ENCODE measurements around the gene KCNAB2. TPM values are rescaled to one million over a fixed set of nuclear protein-coding genes. Genes with fewer than 3 reads are reported as not detected.

Gene KCNAB2
- total RNA-seq, 1 experiment from 2014 or later, result 10.3 TPM

DNA sequence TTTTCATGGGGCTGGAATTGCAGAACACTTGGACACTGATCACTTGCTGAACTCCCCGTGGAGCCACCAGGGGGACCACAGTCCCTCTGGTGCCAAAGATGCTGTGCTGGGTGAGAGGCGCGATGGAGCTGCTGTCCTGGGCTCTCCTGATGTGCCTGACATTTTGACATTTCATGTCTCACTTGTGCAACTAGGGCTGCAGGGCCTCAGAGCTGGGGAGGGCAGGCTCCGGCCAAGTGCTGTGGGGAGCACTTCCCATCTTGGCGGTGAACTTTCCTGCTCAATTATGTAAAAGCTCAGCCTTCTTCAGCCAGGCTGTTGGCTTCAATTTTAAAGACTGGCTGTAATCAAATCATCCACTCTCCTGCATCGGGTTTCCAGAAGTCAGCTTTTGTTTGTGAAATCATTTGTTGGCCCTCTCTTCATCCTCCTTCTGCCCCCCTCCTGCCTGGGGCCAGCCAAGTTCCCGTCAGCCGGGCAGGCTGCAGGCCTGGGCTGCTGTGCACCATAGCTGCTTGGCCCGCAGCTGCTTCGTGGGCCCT, 36.8 kb downstream of the KCNAB2 start (continued):
- TF ChIP-seq, protein P1, sequence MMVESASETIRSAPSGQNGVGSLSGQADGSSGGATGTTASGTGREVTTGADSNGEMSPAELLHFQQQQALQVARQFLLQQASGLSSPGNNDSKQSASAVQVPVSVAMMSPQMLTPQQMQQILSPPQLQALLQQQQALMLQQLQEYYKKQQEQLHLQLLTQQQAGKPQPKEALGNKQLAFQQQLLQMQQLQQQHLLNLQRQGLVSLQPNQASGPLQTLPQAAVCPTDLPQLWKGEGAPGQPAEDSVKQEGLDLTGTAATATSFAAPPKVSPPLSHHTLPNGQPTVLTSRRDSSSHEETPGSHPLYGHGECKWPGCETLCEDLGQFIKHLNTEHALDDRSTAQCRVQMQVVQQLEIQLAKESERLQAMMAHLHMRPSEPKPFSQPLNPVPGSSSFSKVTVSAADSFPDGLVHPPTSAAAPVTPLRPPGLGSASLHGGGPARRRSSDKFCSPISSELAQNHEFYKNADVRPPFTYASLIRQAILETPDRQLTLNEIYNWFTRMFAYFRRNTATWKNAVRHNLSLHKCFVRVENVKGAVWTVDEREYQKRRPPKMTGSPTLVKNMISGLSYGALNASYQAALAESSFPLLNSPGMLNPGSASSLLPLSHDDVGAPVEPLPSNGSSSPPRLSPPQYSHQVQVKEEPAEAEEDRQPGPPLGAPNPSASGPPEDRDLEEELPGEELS (CRISPR knock-in tag; IDR thresholded peaks at IDR 0.05), result no peak
- TF ChIP-seq CREB1 (CRISPR knock-in tag; IDR thresholded peaks at IDR 0.05), result no peak
- TF ChIP-seq TEAD1 (CRISPR knock-in tag; IDR thresholded peaks at IDR 0.05), result no peak
- no peak for TF ChIP-seq SP1 (CRISPR knock-in tag; conservative IDR thresholded peaks at IDR 0.05)
- TF ChIP-seq ZNF671 (CRISPR knock-in tag; IDR thresholded peaks at IDR 0.05), result no peak
- TF ChIP-seq, protein P2, sequence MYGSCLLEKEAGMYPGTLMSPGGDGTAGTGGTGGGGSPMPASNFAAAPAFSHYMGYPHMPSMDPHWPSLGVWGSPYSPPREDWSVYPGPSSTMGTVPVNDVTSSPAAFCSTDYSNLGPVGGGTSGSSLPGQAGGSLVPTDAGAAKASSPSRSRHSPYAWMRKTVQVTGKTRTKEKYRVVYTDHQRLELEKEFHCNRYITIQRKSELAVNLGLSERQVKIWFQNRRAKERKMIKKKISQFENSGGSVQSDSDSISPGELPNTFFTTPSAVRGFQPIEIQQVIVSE (CRISPR knock-in tag; IDR thresholded peaks at IDR 0.05; ENCODE audit: borderline replicate concordance), result no peak

DNA sequence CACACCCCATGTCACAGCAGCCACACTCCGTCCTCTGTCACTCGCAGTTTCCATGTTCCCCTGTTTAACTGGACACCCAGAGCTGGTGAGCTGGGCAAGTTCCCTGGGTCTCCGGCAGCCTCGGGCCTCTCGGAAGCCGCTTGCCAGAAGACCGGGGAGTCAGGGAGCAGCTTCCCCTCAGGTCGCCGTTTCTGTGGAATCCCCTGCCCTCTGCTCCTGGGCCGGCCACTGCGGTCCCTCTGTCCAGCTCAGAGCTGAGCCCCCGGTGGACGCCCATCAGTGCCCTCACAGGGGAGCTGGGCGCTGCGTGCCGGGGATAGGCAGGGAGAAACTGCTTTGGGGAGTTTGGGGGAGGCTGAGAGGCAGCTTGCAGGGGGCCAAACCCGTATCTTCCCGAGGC, 37.7 kb downstream of the KCNAB2 start:
- Mint-ChIP-seq H3K4me1 (peaks cover 5% of the 10 kb centered on the region; the same call in 1 of the 2 replicates), H3K27ac (no peak overlapping the region), H3K4me3 (no peak overlapping the region), H3K27me3 (ENCODE audit: low read depth) (no peaks in the 10 kb centered on the region), H3K36me3 (no peaks in the 10 kb centered on the region), H3K9me3 (no peaks in the 10 kb centered on the region)
- ChIA-PET CTCF (interaction anchor here (0.9 to 3.4 kb wide), 14 partner anchors 9 to 340 kb away, joined by 3 to 19 read pairs (median 5); no protein-coding TSS in a partner anchor), POLR2A (no interaction called here)
- DNase-seq (ENCODE audit: low spot score) (no peak), ATAC-seq (no peak)
- TF ChIP-seq, protein P1 (CRISPR knock-in tag; IDR thresholded peaks at IDR 0.05), result no peak
- TF ChIP-seq JAZF1 (CRISPR knock-in tag; IDR thresholded peaks at IDR 0.05) (no peak), CBFB (CRISPR knock-in tag; IDR thresholded peaks at IDR 0.05; ENCODE audit: low read depth) (no peak), ZNF219 (CRISPR knock-in tag; IDR thresholded peaks at IDR 0.05; ENCODE audit: borderline replicate concordance) (no peak), TEAD1 (CRISPR knock-in tag; IDR thresholded peaks at IDR 0.05) (no peak), TP53 (CRISPR knock-in tag; IDR thresholded peaks at IDR 0.05) (no peak), ZNF232 (CRISPR knock-in tag; IDR thresholded peaks at IDR 0.05) (no peak), ETV6 (CRISPR knock-in tag; IDR thresholded peaks at IDR 0.05) (no peak), MYBL2 (CRISPR knock-in tag; IDR thresholded peaks at IDR 0.05) (no peak), TEAD4 (CRISPR knock-in tag; IDR thresholded peaks at IDR 0.05) (no peak)
- TF ChIP-seq, protein P3, sequence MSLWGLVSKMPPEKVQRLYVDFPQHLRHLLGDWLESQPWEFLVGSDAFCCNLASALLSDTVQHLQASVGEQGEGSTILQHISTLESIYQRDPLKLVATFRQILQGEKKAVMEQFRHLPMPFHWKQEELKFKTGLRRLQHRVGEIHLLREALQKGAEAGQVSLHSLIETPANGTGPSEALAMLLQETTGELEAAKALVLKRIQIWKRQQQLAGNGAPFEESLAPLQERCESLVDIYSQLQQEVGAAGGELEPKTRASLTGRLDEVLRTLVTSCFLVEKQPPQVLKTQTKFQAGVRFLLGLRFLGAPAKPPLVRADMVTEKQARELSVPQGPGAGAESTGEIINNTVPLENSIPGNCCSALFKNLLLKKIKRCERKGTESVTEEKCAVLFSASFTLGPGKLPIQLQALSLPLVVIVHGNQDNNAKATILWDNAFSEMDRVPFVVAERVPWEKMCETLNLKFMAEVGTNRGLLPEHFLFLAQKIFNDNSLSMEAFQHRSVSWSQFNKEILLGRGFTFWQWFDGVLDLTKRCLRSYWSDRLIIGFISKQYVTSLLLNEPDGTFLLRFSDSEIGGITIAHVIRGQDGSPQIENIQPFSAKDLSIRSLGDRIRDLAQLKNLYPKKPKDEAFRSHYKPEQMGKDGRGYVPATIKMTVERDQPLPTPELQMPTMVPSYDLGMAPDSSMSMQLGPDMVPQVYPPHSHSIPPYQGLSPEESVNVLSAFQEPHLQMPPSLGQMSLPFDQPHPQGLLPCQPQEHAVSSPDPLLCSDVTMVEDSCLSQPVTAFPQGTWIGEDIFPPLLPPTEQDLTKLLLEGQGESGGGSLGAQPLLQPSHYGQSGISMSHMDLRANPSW (CRISPR knock-in tag; conservative IDR thresholded peaks at IDR 0.05; ENCODE audit: low read depth), result no peak
- TF ChIP-seq, protein P4, sequence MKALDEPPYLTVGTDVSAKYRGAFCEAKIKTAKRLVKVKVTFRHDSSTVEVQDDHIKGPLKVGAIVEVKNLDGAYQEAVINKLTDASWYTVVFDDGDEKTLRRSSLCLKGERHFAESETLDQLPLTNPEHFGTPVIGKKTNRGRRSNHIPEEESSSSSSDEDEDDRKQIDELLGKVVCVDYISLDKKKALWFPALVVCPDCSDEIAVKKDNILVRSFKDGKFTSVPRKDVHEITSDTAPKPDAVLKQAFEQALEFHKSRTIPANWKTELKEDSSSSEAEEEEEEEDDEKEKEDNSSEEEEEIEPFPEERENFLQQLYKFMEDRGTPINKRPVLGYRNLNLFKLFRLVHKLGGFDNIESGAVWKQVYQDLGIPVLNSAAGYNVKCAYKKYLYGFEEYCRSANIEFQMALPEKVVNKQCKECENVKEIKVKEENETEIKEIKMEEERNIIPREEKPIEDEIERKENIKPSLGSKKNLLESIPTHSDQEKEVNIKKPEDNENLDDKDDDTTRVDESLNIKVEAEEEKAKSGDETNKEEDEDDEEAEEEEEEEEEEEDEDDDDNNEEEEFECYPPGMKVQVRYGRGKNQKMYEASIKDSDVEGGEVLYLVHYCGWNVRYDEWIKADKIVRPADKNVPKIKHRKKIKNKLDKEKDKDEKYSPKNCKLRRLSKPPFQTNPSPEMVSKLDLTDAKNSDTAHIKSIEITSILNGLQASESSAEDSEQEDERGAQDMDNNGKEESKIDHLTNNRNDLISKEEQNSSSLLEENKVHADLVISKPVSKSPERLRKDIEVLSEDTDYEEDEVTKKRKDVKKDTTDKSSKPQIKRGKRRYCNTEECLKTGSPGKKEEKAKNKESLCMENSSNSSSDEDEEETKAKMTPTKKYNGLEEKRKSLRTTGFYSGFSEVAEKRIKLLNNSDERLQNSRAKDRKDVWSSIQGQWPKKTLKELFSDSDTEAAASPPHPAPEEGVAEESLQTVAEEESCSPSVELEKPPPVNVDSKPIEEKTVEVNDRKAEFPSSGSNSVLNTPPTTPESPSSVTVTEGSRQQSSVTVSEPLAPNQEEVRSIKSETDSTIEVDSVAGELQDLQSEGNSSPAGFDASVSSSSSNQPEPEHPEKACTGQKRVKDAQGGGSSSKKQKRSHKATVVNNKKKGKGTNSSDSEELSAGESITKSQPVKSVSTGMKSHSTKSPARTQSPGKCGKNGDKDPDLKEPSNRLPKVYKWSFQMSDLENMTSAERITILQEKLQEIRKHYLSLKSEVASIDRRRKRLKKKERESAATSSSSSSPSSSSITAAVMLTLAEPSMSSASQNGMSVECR (CRISPR knock-in tag; IDR thresholded peaks at IDR 0.05; ENCODE audit: borderline replicate concordance), result no peak
- TF ChIP-seq, protein P5, sequence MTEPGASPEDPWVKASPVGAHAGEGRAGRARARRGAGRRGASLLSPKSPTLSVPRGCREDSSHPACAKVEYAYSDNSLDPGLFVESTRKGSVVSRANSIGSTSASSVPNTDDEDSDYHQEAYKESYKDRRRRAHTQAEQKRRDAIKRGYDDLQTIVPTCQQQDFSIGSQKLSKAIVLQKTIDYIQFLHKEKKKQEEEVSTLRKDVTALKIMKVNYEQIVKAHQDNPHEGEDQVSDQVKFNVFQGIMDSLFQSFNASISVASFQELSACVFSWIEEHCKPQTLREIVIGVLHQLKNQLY (CRISPR knock-in tag; IDR thresholded peaks at IDR 0.05), result no peak
- TF ChIP-seq, protein P6, sequence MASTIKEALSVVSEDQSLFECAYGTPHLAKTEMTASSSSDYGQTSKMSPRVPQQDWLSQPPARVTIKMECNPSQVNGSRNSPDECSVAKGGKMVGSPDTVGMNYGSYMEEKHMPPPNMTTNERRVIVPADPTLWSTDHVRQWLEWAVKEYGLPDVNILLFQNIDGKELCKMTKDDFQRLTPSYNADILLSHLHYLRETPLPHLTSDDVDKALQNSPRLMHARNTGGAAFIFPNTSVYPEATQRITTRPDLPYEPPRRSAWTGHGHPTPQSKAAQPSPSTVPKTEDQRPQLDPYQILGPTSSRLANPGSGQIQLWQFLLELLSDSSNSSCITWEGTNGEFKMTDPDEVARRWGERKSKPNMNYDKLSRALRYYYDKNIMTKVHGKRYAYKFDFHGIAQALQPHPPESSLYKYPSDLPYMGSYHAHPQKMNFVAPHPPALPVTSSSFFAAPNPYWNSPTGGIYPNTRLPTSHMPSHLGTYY (CRISPR knock-in tag; IDR thresholded peaks at IDR 0.05), result no peak
- TF ChIP-seq, protein P7, sequence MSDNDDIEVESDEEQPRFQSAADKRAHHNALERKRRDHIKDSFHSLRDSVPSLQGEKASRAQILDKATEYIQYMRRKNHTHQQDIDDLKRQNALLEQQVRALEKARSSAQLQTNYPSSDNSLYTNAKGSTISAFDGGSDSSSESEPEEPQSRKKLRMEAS (CRISPR knock-in tag; IDR thresholded peaks at IDR 0.05), result no peak

Measured in WTC11 (cell line).